Forelimb muscle (tissue), 1 donor: Measurements from ENCODE around the gene EIF3A. TPM values are rescaled to one million over a fixed set of nuclear protein-coding genes. Genes with fewer than 3 reads are reported as not detected.

Experiments
- DNase-seq: peaks from one replicate; pipeline ENCODE4 v3.0.0-alpha.2; 2013; ENCODE audit warnings: low read depth
- polyA plus RNA-seq: library from polyadenylated mRNA; unstranded; fragments of 120-200 nt; gene quantifications from one replicate; pipeline ENCODE4 v1.2.1, GENCODE V29; 2013; ENCODE audit not compliant: insufficient read length

The EIF3A gene
- polyA plus RNA-seq, 1 donor: 141 TPM

DNA sequence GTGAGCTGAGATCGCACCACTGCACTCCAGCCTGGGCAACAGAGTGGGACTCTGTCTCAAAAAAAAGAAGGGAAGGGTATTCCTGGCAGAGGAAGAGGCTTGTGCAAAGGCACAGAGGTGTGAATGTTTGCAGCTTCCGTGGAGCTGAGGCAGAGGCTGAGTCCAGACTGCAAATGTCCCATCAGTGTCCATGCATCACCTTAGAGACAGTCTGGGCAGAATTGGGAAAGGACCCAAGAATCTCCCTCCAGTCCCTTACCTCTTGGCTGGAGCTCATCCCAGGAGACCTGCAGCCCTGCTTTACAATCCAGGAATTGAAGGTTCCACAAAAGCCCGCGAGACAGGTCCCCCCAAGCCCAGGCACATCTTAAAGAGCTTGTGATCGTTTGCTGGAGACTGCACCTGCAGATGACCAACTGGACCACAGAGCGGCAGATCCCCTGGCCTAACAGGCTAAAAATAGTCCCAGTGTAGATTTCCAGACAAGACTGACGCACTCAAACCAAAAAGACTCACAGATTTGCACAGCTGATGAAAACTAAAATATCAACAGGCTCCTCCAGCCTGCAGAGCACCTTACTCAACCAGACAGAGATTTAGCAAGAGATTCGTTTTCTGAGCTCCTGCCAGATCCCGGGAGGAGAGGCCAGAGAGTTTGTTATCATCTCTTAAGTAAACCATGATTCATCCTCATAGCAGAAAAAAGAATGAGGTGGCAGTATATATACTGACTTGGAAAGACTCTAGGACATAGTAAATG, 74.0 kb downstream of the EIF3A start:
- no peak for DNase-seq

DNA sequence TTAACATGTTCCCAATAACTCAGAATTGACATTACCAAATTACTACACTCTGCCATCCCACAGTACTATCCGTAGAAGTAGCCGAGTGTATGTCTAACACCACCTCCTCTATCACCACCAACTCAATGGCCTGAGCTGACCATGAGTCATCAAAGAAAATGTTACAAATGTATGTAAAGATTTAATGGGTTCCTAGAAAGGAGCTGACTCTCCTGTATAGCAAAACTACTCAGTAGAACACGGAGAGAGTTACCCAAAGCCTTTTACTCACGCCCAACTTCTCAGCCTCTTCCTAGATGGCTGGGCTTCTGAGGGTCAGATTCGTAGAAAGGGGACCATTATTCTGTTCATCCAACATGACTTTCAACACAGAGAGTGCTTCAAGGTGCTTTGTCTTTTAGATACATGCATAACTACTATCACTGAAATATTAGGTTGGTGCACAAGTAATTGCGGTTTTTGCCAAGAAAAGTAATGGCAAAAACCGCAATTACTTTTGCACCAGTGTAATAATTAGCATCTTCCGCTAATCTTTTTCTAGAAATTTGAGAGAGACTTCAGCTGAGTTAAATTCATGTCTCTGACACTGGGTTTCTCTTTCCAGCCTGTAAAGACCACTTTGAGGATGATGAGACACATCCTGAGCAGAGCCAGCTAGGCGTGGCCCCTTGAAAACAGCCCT, 75.1 kb downstream of the EIF3A start:
- no peak for DNase-seq

DNA sequence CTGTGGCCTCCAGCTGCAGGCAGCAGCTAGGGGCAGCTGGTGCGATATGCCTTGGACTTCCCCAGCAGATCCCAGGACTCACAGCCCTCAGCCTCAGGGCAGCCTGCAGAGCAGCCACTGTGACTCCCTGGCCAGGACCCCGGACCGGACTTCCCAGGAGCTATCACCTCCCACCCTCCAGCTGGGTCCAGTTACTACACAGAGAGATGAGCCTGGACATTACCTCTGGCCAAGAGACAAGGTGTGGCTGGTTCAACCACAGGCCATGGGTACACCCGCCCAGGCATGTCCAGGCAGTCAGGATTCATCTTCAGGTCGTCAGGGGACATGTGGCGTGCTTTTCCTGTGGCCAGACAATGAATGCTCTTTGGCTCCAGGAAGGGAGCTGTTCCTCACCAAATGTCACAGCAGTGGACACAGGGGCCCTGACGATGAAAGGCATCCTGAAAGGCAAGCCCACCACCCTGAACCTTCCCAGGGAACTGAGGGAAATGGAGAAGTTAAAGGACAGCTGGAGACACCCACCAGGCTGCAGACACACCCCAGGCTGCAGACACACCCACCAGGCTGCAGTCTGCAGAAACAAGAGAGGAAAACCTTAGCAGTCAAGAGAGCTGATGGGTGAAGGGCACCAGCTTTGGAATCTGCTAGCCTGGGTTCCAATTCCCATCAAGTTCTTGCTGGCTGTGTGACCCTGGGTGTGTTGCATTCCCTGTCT, 76.9 kb downstream of the EIF3A start:
- DNase-seq: no peak

DNA sequence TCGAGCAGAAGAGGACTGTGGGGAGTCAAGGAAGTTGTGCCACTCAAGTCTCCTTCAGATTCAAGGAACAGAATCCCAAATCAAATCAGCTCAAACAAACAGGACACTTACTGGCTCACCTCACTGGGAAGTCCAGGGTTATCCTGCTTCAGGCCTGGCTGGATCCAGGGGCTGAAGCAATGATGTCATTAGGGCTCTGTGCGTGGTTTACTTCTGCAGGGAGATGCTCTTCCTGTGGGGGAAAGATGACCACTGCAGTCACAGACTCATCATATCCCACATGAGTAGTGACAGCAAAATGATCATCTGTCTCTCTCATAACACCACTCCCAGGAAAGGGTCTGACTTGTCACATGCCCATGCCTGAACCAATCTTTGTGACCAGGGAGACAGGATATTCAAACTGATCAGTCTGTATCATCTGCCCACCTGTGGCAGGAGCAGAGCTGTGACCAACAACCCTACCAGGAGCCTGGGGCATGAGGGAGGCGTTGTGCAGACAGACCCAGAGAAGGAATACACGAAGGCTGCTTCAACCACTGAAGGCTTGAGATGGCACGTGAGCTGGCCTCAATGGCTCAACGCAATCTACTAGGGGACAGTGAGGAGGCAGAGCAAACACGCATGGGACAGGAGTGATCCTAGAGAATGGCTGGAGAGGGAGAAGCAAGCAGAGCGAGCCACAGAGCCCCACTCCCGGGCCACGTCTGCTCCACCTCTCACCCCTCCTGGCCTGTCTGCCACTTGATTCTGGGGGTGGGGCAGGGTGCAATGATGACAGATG, 78.7 kb downstream of the EIF3A start:
- no peak for DNase-seq

DNA sequence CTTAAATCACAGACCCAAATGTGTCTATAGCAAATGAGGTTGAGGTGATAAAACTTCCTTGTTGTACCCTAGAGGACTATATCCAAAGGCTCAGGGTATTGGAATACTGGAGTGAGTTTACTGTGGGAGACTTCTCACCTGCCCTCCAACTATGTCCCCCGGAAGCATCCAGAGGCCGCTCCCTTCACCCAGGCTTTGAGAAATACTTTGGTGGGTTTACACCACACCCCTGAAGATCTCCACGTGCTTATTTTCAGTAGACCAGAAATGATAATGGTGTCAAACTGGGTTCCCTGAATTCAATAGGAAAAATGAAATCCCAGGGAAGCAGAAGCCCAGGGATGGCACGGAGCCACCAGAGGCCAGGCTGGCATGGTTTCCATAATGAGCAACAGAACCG, 82.4 kb downstream of the EIF3A start:
- no peak for DNase-seq

DNA sequence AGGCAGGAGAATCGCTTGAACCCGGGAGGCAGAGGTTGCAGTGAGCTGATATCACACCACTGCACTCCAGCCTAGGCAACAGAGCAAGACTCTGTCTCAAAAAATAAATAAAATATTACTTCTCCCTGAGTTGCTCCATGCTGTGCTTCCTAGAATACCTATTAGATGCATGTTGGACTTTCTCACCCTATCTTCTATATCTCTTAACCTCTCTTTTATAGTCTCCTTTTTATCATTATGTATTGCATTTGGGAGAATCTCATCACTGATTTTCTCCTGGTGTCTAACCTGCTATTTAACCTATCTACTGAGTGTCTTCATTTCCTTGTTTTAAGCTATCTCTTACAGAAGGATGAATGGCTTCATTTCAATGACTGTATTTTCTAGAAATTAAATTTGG, 83.2 kb downstream of the EIF3A start:
- no peak for DNase-seq

DNA sequence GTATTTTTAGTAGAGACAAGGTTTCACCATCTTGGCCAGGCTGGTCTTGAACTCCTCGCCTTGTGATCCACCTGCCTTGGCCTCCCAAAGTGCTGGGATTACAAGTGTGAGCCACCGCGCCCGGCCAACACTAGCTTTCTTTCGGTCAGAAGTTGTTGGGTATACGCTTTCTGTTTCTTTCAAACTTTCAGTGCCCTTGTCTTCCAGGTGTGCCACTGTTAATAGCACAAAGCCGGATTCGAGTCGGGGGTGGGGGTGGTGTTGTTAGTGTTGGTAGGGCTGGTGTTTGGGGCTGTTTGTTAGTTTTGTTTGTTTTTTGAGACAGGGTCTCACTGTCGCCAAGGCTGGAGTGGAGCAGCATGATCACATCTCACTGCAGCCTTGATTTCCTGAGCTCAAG, 84.9 kb downstream of the EIF3A start:
- no peak for DNase-seq

DNA sequence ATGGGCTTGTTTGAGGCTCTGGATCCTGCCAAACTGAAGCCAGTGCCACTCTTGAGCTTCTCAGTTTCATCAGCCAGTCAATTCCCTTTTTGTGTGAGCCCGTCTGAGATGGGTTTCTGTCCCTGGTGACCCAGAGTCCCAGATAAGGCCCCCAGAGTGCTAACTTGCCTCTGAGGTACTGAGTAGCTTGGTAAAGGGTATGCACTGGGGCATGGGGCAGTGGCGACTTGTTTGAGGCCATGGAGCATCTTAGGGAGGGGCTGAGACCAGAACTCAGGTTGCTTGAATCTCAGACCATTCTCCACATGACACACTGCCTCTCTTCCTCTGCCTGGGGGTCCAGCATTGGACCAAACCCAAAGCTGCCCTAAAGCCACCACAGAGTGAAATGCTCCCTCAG, 86.3 kb downstream of the EIF3A start:
- DNase-seq: no peak

DNA sequence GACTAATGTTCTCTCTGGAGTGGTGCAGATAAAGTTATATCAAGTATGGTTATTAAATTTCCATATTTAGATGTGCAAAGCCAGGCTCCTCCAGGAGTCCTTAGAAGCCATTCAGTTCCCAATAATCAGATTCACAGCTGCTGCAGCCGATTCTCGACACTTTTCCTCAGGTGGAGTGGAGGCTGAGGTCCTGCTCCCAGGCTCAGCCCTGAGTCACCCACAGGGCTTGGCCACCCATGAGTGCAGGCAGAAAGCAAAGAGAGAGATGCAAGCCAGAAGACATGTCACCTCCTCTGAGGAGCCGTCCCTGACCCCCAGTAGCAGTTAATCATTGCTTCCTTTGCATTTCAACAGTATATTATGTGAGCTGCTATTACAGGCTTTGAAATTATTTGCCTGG, 87.4 kb downstream of the EIF3A start:
- DNase-seq: no peak

DNA sequence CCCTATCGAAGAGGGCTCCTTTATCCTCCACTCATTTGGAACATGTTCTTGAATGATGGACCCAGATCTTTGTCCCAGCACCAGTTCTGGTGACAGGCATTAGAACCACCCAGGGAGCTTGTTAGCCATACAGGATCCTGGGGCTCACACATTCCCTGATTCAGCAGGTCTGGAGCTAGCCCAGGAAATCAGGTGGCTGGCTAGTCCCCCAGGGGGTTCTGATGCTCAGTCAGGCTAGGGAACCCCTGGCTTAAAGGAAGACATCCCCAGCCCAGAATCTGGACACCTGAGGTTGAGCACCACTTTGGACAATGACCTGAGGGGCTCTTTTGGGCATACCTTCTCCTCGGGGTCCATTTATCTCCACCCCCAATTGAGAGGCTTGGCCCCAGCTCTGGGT, 88.1 kb downstream of the EIF3A start:
- no peak for DNase-seq

DNA sequence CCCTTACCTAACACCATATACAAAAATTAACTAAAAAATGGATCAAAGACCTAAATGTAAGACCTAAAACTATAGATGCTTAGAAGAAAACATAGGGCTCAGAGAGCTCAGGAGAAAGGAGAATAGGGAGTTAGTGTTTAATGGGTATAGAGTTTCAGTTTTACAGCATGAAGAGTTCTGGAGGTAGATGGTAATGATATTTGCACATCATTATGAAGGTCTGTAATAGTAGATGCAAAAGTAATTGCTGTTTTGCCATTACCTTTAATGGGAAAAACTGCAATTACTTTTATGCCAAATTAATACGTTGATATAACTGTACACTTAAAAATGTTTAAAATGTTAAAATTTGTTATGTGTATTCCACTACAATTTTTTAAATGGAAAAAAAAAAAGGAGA, 90.3 kb downstream of the EIF3A start:
- no peak for DNase-seq

DNA sequence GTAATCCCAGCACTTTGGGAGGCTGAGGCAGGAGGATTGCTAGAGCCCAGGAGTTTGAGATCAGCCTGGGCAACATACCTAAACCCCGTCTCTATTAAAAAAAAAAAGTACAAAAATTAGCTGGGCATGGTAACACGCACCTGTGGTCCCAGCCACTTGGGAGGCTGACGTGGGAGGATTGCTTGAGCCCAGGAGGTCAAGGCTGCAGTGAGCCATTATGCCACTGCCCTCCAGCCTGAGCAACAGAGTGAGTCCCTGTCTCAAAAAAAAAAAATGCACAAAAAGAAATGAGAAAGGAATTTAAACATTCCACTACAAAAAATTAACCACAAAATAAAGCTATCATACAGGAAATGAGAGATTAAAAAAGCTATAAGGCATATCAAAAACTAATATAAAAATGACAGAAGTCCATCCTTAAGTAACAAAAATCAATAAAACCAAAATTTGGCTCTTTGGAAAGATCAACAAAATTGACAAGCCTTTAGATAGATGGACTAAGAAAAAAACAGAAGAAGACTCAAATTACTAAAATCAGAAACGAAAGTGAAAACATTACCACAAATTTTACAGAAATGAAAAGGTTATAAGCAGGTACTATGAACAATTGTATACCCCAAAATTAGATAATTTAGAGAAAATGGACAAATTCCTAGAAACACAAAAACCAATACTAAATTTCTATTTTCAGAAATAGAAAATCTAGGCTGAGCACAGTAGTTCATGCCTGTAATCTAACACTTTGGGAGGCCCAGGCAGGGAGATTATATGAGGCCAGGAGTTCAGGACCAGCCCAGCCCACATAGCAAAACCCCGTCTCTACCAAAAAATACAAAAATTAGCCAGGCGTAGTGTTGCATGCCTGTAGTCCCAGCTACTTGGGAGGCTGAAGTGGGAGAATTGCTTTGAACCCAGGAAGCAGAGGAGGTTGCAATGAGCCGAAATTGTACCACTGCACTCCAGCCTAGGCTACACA, 93.5 kb downstream of the EIF3A start:
- DNase-seq: no peak

DNA sequence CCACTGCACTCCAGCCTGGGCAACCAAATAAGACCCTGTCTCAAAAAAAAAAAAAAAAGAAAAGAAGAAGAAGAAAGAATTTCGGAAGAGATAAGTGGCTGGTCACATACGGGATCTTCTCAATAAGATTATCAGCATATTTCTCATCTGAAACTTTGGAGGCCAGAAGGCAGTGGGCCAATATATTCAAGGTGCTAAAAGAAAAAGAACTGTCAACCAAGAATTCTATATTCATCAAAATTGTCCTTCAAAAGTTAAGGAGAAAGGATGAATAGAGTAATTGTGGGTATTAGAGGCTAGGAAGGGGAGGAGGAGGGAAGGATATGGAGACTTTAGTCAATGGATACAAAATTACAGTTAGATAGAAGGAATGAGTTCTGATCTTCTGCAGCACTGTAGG, 95.0 kb downstream of the EIF3A start:
- DNase-seq: no peak

Other genes starting within 250 kb of the EIF3A start
- 6.7 TPM for gene NANOS1, start 51.1 kb downstream of the EIF3A start, polyA plus RNA-seq
- 28.4 TPM for gene DENND10, start 23.3 kb upstream of the EIF3A start, polyA plus RNA-seq
- gene SFXN4, start 84.9 kb upstream of the EIF3A start, polyA plus RNA-seq: 24.0 TPM
- gene PRDX3, start 98.0 kb upstream of the EIF3A start, polyA plus RNA-seq: 142 TPM
- 20.9 TPM for gene GRK5, start 126.8 kb upstream of the EIF3A start, polyA plus RNA-seq